Measurements from ENCODE around the gene KCNS1. TPM values are rescaled to one million over a fixed set of nuclear protein-coding genes. Genes with fewer than 3 reads are reported as not detected.
"Not testable (repeated sequence)": the region's sequence is repeated elsewhere in the genome, so short reads cannot be mapped to it uniquely, and the experiment has no call there.

The KCNS1 gene
- total RNA-seq, 1 donor from 2014 or later, result 4.3 TPM

DNA sequence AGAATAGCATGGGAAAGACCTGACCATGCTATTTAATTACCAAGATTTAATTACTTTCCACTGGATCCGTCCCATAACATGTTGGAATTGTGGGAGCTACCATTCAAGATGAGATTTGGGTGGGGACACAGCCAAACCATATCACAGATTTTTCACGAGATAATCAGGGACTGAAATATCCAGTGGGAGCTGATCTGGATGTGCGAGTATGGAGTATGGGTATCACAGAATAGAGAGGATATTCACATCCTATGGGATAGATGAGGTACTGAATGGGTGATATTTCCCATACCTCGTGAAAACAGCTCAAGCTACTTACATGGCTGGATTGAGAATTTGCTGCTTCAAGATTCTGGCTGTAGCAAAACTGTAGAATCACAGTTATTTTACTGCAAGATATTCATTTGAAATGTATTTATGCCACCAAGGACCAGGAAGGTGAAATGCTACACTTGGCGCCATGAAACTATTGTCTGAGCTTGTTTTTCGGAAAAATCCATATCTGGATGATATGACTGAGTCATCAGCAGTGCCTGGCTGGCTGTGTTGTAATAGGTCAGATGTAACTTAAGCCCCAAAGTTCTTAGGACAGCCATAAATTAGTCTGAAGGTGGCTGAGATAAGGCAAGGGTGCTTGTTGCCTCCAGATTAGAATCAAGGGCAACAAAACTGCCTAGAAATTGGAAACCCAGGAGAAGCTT is 29.8 kb downstream of the KCNS1 start:
- TF ChIP-seq, protein P1, sequence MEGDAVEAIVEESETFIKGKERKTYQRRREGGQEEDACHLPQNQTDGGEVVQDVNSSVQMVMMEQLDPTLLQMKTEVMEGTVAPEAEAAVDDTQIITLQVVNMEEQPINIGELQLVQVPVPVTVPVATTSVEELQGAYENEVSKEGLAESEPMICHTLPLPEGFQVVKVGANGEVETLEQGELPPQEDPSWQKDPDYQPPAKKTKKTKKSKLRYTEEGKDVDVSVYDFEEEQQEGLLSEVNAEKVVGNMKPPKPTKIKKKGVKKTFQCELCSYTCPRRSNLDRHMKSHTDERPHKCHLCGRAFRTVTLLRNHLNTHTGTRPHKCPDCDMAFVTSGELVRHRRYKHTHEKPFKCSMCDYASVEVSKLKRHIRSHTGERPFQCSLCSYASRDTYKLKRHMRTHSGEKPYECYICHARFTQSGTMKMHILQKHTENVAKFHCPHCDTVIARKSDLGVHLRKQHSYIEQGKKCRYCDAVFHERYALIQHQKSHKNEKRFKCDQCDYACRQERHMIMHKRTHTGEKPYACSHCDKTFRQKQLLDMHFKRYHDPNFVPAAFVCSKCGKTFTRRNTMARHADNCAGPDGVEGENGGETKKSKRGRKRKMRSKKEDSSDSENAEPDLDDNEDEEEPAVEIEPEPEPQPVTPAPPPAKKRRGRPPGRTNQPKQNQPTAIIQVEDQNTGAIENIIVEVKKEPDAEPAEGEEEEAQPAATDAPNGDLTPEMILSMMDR (IDR thresholded peaks at IDR 0.05; ENCODE audit: insufficient read depth, low read length, poor library complexity, severe bottlenecking), result no peak
- H3K27me3 ChIP-seq (ENCODE audit: control insufficient read depth, insufficient read depth, low read length), result no peaks in the 10 kb centered on the region
- no peak for DNase-seq (ENCODE audit: low read depth)
- no peak overlapping the region for H3K4me3 ChIP-seq (ENCODE audit: low read depth, low read length)
- no peaks in the 10 kb centered on the region for H3K36me3 ChIP-seq (ENCODE audit: control insufficient read depth, insufficient read depth, low read length)

- Histone ChIP-seq H3K27me3 (ENCODE audit: control insufficient read depth, insufficient read depth, low read length) (no peaks in the 10 kb centered on the region), H3K36me3 (ENCODE audit: control insufficient read depth, insufficient read depth, low read length) (no peaks in the 10 kb centered on the region), H3K4me3 (ENCODE audit: low read depth, low read length) (no peak overlapping the region)
- TF ChIP-seq, protein P1 (IDR thresholded peaks at IDR 0.05; ENCODE audit: insufficient read depth, low read length, poor library complexity, severe bottlenecking), result no peak
- no peak for DNase-seq (ENCODE audit: low read depth)
Measured at GRCh38 chr20:45069261-45069660, 31.7 kb downstream of the KCNS1 start.

- TF ChIP-seq, protein P1 (IDR thresholded peaks at IDR 0.05; ENCODE audit: insufficient read depth, low read length, poor library complexity, severe bottlenecking), result no peak
- Histone ChIP-seq H3K36me3 (ENCODE audit: control insufficient read depth, insufficient read depth, low read length) (no peaks in the 10 kb centered on the region), H3K27me3 (ENCODE audit: control insufficient read depth, insufficient read depth, low read length) (no peaks in the 10 kb centered on the region), H3K4me3 (ENCODE audit: low read depth, low read length) (no peak overlapping the region)
- no peak for DNase-seq (ENCODE audit: low read depth)
Measured at GRCh38 chr20:45067558-45067957, 33.4 kb downstream of the KCNS1 start.

- H3K27me3 ChIP-seq (ENCODE audit: control insufficient read depth, insufficient read depth, low read length), result no peaks in the 10 kb centered on the region
- DNase-seq (ENCODE audit: low read depth), result no peak
- TF ChIP-seq, protein P1 (IDR thresholded peaks at IDR 0.05; ENCODE audit: insufficient read depth, low read length, poor library complexity, severe bottlenecking), result no peak
- no peak overlapping the region for H3K4me3 ChIP-seq (ENCODE audit: low read depth, low read length)
- no peaks in the 10 kb centered on the region for H3K36me3 ChIP-seq (ENCODE audit: control insufficient read depth, insufficient read depth, low read length)
Measured at GRCh38 chr20:45067087-45067486, 33.8 kb downstream of the KCNS1 start.

DNA sequence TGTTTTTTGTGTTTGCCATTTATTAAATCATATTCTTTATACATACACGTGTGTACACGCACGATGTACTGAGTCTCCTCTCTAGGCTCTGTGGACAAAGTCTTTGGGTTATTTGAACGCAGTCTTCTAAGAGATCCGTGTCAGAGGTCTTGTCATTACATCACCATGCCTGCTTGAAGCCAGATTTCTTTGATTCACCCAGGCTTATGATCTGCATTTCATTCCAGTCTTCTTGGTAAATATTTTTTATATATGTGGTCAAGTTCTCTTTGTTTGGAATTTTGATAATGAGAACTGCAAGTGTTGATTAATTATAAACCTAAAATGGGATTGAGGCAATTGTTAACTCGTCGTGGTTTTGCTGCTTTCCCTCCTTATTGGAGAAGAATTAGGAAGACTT is 34.6 kb downstream of the KCNS1 start:
- TF ChIP-seq, protein P1 (IDR thresholded peaks at IDR 0.05; ENCODE audit: insufficient read depth, low read length, poor library complexity, severe bottlenecking), result no peak
- no peaks in the 10 kb centered on the region for H3K36me3 ChIP-seq (ENCODE audit: control insufficient read depth, insufficient read depth, low read length)
- no peak for DNase-seq (ENCODE audit: low read depth)
- H3K4me3 ChIP-seq (ENCODE audit: low read depth, low read length), result no peak overlapping the region
- no peaks in the 10 kb centered on the region for H3K27me3 ChIP-seq (ENCODE audit: control insufficient read depth, insufficient read depth, low read length)

GRCh38 chr20:45064812-45065211 is 36.1 kb downstream of the KCNS1 start:
- H3K27me3 ChIP-seq (ENCODE audit: control insufficient read depth, insufficient read depth, low read length), result no peaks in the 10 kb centered on the region
- TF ChIP-seq, protein P1 (IDR thresholded peaks at IDR 0.05; ENCODE audit: insufficient read depth, low read length, poor library complexity, severe bottlenecking), result no peak

GRCh38 chr20:45063107-45063506 is 37.8 kb downstream of the KCNS1 start:
- H3K36me3 ChIP-seq (ENCODE audit: control insufficient read depth, insufficient read depth, low read length); H3K27me3 ChIP-seq (ENCODE audit: control insufficient read depth, insufficient read depth, low read length); H3K4me3 ChIP-seq (ENCODE audit: low read depth, low read length); DNase-seq (ENCODE audit: low read depth): not testable (repeated sequence)

More at GRCh38 chr20:45064812-45065211, 36.1 kb downstream of the KCNS1 start:
- no peak for DNase-seq (ENCODE audit: low read depth)
- H3K36me3 ChIP-seq (ENCODE audit: control insufficient read depth, insufficient read depth, low read length), result no peaks in the 10 kb centered on the region
- no peak overlapping the region for H3K4me3 ChIP-seq (ENCODE audit: low read depth, low read length)

All from kidney epithelial cell (primary cell).